OCI-LY7 (cell line): ENCODE measurements around the gene TRANK1. TPM values are rescaled to one million over a fixed set of nuclear protein-coding genes. Genes with fewer than 3 reads are reported as not detected.

Experiments
- BruUV-seq: library from RNA; stranded (reverse); fragments of 400-500 nt; replicated peaks from 2 replicates; lab custom pipeline; 2021; lab: Mats Ljungman, UMichigan
- CTCF ChIA-PET: fragments of 300-600 bp; sonication (Branson Sonifier 250); formaldehyde crosslinking; loops from one replicate; lab custom pipeline; 2022; ENCODE audit warnings: antibody characterized with exemption; ENCODE audit not compliant: unreplicated experiment; lab: Charles Lee
- POLR2A ChIA-PET: fragments of 300-600 bp; sonication (Branson Sonifier 250); formaldehyde crosslinking; loops from one replicate; lab custom pipeline; 2022; ENCODE audit warnings: antibody characterized with exemption; lab: Charles Lee
- DNase-seq: peaks from one replicate; pipeline ENCODE4 v3.0.0-alpha.2; 2015; ENCODE audit warnings: low spot score
- H2AFZ ChIP-seq: fragments of 200-600 bp; sonication (generic), shearing (Covaris generic); 2 replicates; pipeline ENCODE4 v1.6.1; 2014; ENCODE audit warnings: mild to moderate bottlenecking, antibody characterized with exemption, low read length, moderate library complexity
- H3K27ac ChIP-seq: fragments of 200-600 bp; sonication (generic); 2 replicates; pipeline ENCODE4 v1.5.1; 2014; ENCODE audit warnings: mixed run types, low read depth, mild to moderate bottlenecking, moderate library complexity, low read length, inconsistent platforms; ENCODE audit not compliant: poor library complexity, severe bottlenecking
- H3K36me3 ChIP-seq: fragments of 200-600 bp; sonication (generic); 2 replicates; pipeline ENCODE4 v1.6.1; 2014; ENCODE audit warnings: mild to moderate bottlenecking, antibody characterized with exemption, low read length, moderate library complexity, mixed read lengths; ENCODE audit not compliant: insufficient read depth
- H3K4me1 ChIP-seq: fragments of 200-600 bp; sonication (generic); 2 replicates; pipeline ENCODE4 v1.5.1; 2014; ENCODE audit warnings: mild to moderate bottlenecking, low read length; ENCODE audit not compliant: insufficient read depth, poor library complexity, severe bottlenecking
- H3K4me2 ChIP-seq: fragments of 200-600 bp; sonication (generic); 2 replicates; pipeline ENCODE4 v1.6.1; 2014; ENCODE audit warnings: mild to moderate bottlenecking, low read length
- H3K4me3 ChIP-seq: fragments of 200-600 bp; sonication (generic); 2 replicates; pipeline ENCODE4 v1.5.1; 2014; ENCODE audit warnings: mild to moderate bottlenecking, low read depth, low read length; ENCODE audit not compliant: poor library complexity, severe bottlenecking
- H3K79me2 ChIP-seq: fragments of 200-600 bp; sonication (generic); 2 replicates; pipeline ENCODE4 v1.6.1; 2016; ENCODE audit warnings: low read depth, mild to moderate bottlenecking, low read length, moderate library complexity, mixed read lengths; ENCODE audit not compliant: insufficient read depth
- H3K9me2 ChIP-seq: fragments of 200-600 bp; sonication (generic); 2 replicates; pipeline ENCODE4 v1.6.1; 2016; ENCODE audit warnings: mild to moderate bottlenecking, low read length, mixed read lengths; ENCODE audit not compliant: insufficient read depth
- H3K9me3 ChIP-seq: fragments of 200-600 bp; sonication (generic); 2 replicates; pipeline ENCODE4 v1.6.1; 2014; ENCODE audit warnings: mild to moderate bottlenecking, mixed run types, low read length, mixed read lengths
- H4K20me1 ChIP-seq: fragments of 200-600 bp; sonication (generic); 2 replicates; pipeline ENCODE4 v1.6.1; 2014; ENCODE audit warnings: mild to moderate bottlenecking, antibody characterized with exemption, low read length, moderate library complexity, mixed read lengths; ENCODE audit not compliant: insufficient read depth
- EZH2phosphoT487 ChIP-seq: fragments of 200-600 bp; sonication (generic); IDR thresholded peaks from 2 replicates; pipeline ENCODE4 v1.6.1; 2018; ENCODE audit warnings: low read depth, borderline replicate concordance, mild to moderate bottlenecking, mixed run types, antibody characterized with exemption, low read length, moderate library complexity, mixed read lengths
- intact Hi-C: fragments of 100-400 bp; cut with micrococcal nuclease; formaldehyde crosslinking; loops from one replicate; pipeline ENCODE4 v1.10.0; 2022; ENCODE audit not compliant: unreplicated experiment
- total RNA-seq, 2 experiments: library from RNA; depleted of rRNA in 1 of 2; stranded (reverse); fragments of >200 nt in 1 of 2; shearing (Covaris generic) in 1 of 2; gene quantifications; 2 replicates each; pipeline ENCODE4 v1.2.3, GENCODE V29; 2014 to 2022
- TF ChIP-seq, protein P1 (sequence below): fragments of 200-600 bp; sonication (generic); conservative IDR thresholded peaks from 2 replicates; pipeline ENCODE4 v1.5.1; 2014; ENCODE audit warnings: mild to moderate bottlenecking, antibody characterized with exemption, low read length, moderate library complexity, mixed read lengths

Gene TRANK1
- total RNA-seq, 2 experiments from 2014 or later: 34.9 to 57.1 TPM

DNA sequence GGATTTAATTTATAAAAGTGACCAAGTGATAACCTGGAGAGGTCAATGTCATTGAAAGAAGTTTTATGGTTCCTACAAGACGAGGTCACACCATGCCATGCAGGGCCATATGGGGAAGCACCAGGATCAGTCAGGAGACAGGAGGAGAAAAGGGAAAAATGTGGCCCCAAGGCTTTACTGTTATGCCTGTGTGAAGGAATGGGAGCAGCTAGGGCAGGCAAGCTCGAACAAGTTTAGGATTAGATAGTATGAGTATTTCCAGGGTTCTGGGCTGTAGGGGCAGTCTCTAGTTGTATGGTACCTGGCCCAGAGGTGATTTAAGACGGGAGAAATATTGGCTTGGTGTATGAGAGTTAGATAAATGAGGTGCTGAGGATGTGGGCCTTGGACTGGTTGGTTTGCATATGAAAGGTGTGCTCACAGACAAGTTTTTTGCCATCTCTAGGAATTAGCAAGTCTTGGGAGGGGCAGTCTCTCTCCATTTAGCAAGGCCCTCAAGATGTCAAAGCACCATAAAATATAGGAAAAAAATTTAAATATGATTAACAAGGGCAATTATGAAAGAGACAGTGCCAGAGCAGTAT lies 144.2 kb downstream of the TRANK1 start:
- BruUV-seq: no TSS peak
- no peaks in the 10 kb centered on the region for H4K20me1 ChIP-seq
- no peaks in the 10 kb centered on the region for H3K4me1 ChIP-seq
- intact Hi-C loops: no loop called here
- ChIA-PET POLR2A (no interaction called here), CTCF (no interaction called here)
- H3K36me3 ChIP-seq: no peaks in the 10 kb centered on the region
- no peak overlapping the region for H3K4me2 ChIP-seq
- no peaks in the 10 kb centered on the region for H3K9me2 ChIP-seq
- H2AFZ ChIP-seq: no peak overlapping the region
- H3K9me3 ChIP-seq: 0 out of 2 replicates have a peak, but pooled peaks cover 3% of the 10 kb centered on the region
- TF ChIP-seq EZH2phosphoT487: no peak
- no peak overlapping the region for H3K27ac ChIP-seq
- H3K79me2 ChIP-seq: no peaks in the 10 kb centered on the region
- H3K4me3 ChIP-seq: no peak overlapping the region
- DNase-seq: no peak

DNA sequence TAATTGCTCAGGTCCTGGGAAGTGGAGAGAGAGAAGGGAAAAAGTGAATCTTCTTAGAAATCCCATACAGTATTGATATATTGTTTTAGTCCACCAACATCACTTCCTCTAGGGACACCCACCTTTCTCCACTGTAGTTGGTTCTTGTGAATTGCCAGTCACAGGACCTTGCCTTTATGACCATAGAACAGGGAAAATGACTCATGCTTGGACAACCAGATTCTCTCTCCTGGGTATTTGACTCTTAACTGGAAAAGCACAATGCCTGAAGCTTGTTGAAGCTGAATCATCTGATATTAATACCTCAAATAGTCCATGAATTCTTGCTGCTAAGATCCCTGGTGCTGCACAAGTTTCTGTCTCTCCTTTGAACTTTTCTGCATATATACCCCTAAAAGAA lies 148.0 kb downstream of the TRANK1 start:
- H3K4me2 ChIP-seq: no peak overlapping the region
- H4K20me1 ChIP-seq: no peaks in the 10 kb centered on the region
- no peaks in the 10 kb centered on the region for H3K36me3 ChIP-seq
- intact Hi-C loops: no loop called here
- ChIA-PET POLR2A (no interaction called here), CTCF (no interaction called here)
- H3K79me2 ChIP-seq: no peaks in the 10 kb centered on the region
- no peak overlapping the region for H2AFZ ChIP-seq
- no peak for TF ChIP-seq EZH2phosphoT487
- TF ChIP-seq, protein P1, sequence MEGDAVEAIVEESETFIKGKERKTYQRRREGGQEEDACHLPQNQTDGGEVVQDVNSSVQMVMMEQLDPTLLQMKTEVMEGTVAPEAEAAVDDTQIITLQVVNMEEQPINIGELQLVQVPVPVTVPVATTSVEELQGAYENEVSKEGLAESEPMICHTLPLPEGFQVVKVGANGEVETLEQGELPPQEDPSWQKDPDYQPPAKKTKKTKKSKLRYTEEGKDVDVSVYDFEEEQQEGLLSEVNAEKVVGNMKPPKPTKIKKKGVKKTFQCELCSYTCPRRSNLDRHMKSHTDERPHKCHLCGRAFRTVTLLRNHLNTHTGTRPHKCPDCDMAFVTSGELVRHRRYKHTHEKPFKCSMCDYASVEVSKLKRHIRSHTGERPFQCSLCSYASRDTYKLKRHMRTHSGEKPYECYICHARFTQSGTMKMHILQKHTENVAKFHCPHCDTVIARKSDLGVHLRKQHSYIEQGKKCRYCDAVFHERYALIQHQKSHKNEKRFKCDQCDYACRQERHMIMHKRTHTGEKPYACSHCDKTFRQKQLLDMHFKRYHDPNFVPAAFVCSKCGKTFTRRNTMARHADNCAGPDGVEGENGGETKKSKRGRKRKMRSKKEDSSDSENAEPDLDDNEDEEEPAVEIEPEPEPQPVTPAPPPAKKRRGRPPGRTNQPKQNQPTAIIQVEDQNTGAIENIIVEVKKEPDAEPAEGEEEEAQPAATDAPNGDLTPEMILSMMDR: no peak
- no peak for DNase-seq
- no TSS peak for BruUV-seq
- H3K4me1 ChIP-seq: no peaks in the 10 kb centered on the region
- no peaks in the 10 kb centered on the region for H3K9me2 ChIP-seq
- no peak overlapping the region for H3K27ac ChIP-seq
- H3K9me3 ChIP-seq: no peaks in the 10 kb centered on the region
- no peak overlapping the region for H3K4me3 ChIP-seq

DNA sequence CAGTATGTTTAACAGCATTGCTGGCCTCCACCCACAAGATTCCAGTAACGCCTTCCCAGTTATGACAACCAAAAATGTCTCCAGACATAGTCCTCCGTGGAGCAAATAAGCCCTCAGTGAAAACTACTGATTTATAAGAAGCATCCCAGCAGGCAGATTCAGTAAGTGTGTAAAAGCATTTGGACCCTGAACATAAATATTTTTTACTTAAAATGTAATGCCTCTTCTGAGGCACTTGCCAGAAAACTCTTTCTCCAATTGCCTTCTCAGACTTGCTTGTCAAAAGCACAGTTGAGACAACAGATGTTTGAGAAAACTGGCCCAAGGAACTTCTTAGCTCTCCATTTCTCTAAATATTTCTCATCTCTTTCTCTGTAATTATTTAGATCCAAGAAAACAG lies 148.7 kb downstream of the TRANK1 start:
- no peaks in the 10 kb centered on the region for H4K20me1 ChIP-seq
- BruUV-seq: no TSS peak
- CTCF ChIA-PET: no interaction called here
- no peak for DNase-seq
- H3K79me2 ChIP-seq: no peaks in the 10 kb centered on the region
- H3K27ac ChIP-seq: no peak overlapping the region
- POLR2A ChIA-PET: no interaction called here
- H3K4me3 ChIP-seq: no peak overlapping the region
- no peak overlapping the region for H3K4me2 ChIP-seq
- no peaks in the 10 kb centered on the region for H3K4me1 ChIP-seq
- H3K9me3 ChIP-seq: no peaks in the 10 kb centered on the region
- no peak for TF ChIP-seq EZH2phosphoT487
- TF ChIP-seq, protein P1: no peak
- no peaks in the 10 kb centered on the region for H3K9me2 ChIP-seq
- no peak overlapping the region for H2AFZ ChIP-seq
- intact Hi-C loops: no loop called here
- no peaks in the 10 kb centered on the region for H3K36me3 ChIP-seq
